ENCODE data around the gene ZNF397.

The ZNF397 gene

GRCh38 chr18:35245719-35246317 is 5.0 kb downstream of the ZNF397 start:
- no peak for DNase-seq (ENCODE audit: low read depth)
- no peak overlapping the region for H3K4me3 ChIP-seq (ENCODE audit: low read depth, low read length)
- TF ChIP-seq, protein P1, sequence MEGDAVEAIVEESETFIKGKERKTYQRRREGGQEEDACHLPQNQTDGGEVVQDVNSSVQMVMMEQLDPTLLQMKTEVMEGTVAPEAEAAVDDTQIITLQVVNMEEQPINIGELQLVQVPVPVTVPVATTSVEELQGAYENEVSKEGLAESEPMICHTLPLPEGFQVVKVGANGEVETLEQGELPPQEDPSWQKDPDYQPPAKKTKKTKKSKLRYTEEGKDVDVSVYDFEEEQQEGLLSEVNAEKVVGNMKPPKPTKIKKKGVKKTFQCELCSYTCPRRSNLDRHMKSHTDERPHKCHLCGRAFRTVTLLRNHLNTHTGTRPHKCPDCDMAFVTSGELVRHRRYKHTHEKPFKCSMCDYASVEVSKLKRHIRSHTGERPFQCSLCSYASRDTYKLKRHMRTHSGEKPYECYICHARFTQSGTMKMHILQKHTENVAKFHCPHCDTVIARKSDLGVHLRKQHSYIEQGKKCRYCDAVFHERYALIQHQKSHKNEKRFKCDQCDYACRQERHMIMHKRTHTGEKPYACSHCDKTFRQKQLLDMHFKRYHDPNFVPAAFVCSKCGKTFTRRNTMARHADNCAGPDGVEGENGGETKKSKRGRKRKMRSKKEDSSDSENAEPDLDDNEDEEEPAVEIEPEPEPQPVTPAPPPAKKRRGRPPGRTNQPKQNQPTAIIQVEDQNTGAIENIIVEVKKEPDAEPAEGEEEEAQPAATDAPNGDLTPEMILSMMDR (IDR thresholded peaks at IDR 0.05; ENCODE audit: low read depth, low read length, missing control alignments): no peak

GRCh38 chr18:35246831-35247230 is 6.0 kb downstream of the ZNF397 start:
- H3K4me3 ChIP-seq (ENCODE audit: low read depth, low read length): no peak overlapping the region
- DNase-seq (ENCODE audit: low read depth): no peak
- TF ChIP-seq, protein P1 (IDR thresholded peaks at IDR 0.05; ENCODE audit: low read depth, low read length, missing control alignments): no peak

DNA sequence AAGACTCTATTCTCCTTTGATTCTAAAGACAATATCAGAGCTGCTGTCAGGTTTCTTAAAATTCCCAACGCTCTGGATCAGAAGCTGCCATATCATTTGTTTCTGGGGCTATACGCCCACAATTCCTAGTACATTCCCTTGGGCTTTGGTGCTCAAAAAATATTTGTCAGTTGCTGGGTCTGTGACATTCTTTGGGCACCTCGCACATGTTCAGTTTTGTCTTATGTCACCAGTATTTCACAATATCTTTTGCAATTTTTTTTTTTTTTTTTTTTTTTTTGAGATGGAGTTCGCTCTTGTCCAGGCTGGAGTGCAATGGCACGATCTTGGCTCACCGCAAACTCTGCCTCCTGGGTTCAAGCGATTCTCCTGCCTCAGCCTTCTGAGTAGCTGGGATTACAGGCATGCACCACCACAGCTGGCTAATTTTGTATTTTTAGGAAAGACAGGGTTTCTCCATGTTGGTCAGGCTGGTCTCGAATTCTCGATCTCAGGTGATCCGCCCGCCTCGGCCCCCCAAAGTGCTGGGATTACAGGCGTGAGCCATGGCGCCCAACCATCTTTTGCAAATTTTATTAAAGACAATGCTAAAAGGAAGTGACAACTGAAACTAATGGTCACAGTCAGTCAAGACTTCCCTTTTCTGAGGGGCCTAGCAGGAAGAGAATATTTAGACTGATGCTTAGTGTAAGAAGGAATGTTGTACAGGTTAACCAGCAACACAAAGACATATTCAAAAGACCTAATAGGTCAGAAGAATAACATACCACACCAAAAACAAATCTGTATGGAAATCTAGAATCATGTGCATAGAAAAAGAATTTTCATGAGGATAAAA is 6.8 kb downstream of the ZNF397 start:
- DNase-seq (ENCODE audit: low read depth): no peak

DNA sequence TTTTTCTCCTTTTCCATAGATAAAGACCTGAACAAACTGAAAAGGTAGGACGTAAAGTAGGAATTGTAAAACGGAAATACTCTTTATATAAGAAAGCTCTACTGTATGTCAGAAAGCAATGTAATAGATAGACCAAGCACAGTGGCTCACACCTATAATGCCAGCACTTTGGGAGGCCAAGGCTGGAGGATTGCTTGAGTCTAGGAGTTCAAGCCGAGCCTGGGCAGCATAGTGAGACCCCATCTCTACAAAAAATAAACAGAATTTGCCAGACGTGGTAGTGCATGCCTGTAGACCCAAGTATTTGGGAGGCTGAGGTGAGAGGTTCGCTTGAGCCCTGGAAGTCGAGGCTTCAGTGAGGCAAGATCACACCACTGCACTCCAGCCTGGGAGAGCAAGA is 7.6 kb downstream of the ZNF397 start:
- TF ChIP-seq, protein P1 (IDR thresholded peaks at IDR 0.05; ENCODE audit: low read depth, low read length, missing control alignments): no peak
- no peak for DNase-seq (ENCODE audit: low read depth)
- H3K4me3 ChIP-seq (ENCODE audit: low read depth, low read length): no peak overlapping the region

More for the DNA sequence above, 6.8 kb downstream of the ZNF397 start:
- H3K4me3 ChIP-seq (ENCODE audit: low read depth, low read length): no peak overlapping the region
- TF ChIP-seq, protein P1 (IDR thresholded peaks at IDR 0.05; ENCODE audit: low read depth, low read length, missing control alignments): no peak

DNA sequence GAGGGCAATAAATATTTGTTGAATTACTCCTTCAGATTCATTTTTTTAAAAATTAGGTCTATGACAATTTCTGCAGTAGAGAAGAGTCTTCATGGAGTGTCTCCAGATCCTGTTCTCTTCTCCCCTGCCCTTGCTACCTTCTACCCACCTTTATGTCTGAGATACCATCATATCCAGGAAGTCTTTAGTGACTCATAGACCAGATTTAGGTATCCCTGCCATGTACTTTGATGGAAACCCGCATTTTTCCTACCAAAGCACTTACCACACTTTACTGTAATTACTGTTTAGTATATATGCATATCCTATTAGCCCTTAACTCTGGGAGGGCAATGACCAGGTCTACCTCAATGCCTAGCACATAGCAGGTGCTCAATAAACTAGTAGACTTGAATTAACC is 11.6 kb downstream of the ZNF397 start:
- no peak for DNase-seq (ENCODE audit: low read depth)
- TF ChIP-seq, protein P1 (IDR thresholded peaks at IDR 0.05; ENCODE audit: low read depth, low read length, missing control alignments): no peak

DNA sequence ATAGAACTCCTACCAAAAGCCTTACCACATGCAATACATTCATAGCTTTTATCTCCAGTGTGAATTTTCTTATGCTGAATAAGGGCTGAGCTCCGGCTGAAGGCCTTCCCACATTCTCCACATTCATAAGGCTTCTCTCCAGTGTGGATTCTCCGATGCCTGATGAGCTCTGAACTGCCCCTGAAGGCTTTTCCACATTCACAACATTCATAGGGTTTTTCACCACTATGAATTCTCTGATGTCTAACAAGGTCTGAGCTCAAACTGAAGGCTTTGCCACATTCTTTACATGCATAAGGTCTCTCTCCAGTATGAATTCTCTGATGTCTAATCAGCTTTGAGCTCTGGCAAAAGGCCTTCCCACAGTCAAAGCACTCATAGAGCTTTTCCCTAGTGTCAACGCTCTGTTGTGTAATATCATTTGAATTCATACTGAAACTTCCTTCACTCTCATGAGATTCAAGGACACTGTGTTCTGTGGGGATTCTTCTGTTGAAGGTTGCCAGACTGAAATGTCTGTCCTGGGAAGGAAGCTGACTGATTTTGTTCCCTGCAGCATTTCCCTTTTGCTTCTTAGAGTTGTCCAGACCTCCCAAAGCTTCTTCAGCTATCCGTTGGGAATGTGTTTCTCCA is 12.9 kb downstream of the ZNF397 start:
- TF ChIP-seq, protein P1 (IDR thresholded peaks at IDR 0.05; ENCODE audit: low read depth, low read length, missing control alignments): no peak
- no peak for DNase-seq (ENCODE audit: low read depth)
- no peak overlapping the region for H3K4me3 ChIP-seq (ENCODE audit: low read depth, low read length)

More for the DNA sequence above, 11.6 kb downstream of the ZNF397 start:
- H3K4me3 ChIP-seq (ENCODE audit: low read depth, low read length): no peak overlapping the region

All from GM12864 (cell line).